CD4-positive, alpha-beta memory T cell (primary cell): ENCODE results near the gene PMEPA1. TPM values are rescaled to one million over a fixed set of nuclear protein-coding genes. Genes with fewer than 3 reads are reported as not detected.

Source experiments
- CTCF ChIA-PET: fragments of 350-600 bp; sonication (Branson Sonifier 250); formaldehyde crosslinking; loops from one replicate; lab custom pipeline; 2021; ENCODE audit warnings: inconsistent platforms; ENCODE audit not compliant: partially characterized antibody; lab: Charles Lee
- POLR2A ChIA-PET: fragments of 350-600 bp; sonication (Branson Sonifier 250); formaldehyde crosslinking; loops from one replicate; lab custom pipeline; 2021; ENCODE audit not compliant: partially characterized antibody; lab: Charles Lee
- DNase-seq, 5 donors: peaks; one replicate each; pipeline versions ENCODE4 v3.0.0 to v3.0.0-alpha.2; 2020 to 2022; ENCODE audit warnings: mixed read lengths in 1 of 5
- H3K27ac ChIP-seq: one replicate; pipeline ENCODE4 v1.7.0; 2013; ENCODE audit warnings: low read depth, low read length
- H3K27me3 ChIP-seq: 2 replicates; pipeline ENCODE4 v1.7.0; 2013; ENCODE audit warnings: mild to moderate bottlenecking, low read length, moderate library complexity; ENCODE audit not compliant: insufficient read depth
- H3K36me3 ChIP-seq: 2 replicates; pipeline ENCODE4 v1.7.0; 2013; ENCODE audit warnings: mild to moderate bottlenecking, low read length, moderate library complexity; ENCODE audit not compliant: insufficient read depth
- H3K4me1 ChIP-seq: 2 replicates; pipeline ENCODE4 v1.7.0; 2013; ENCODE audit warnings: mild to moderate bottlenecking, low read length, moderate library complexity; ENCODE audit not compliant: insufficient read depth
- H3K4me3 ChIP-seq, 2 donors: one replicate each; pipeline ENCODE4 v1.7.0; 2013; ENCODE audit warnings: low read length in 2 of 2, mild to moderate bottlenecking in 1 of 2
- H3K9me3 ChIP-seq, 2 donors: one replicate each; pipeline ENCODE4 v1.7.0; 2013; ENCODE audit warnings: low read length in 2 of 2, control low read depth in 1 of 2; ENCODE audit not compliant: control insufficient read depth in 1 of 2
- H3K27ac Mint-ChIP-seq, 7 donors: one replicate each; pipeline ENCODE4 v1.8.0; 2020 to 2021; ENCODE audit warnings: mixed read lengths in 7 of 7, mild to moderate bottlenecking in 6 of 7, inconsistent platforms in 3 of 7, moderate library complexity in 3 of 7
- H3K27me3 Mint-ChIP-seq, 2 donors: one replicate each; pipeline ENCODE4 v1.8.0; 2020 to 2021; ENCODE audit warnings: mixed read lengths in 2 of 2
- H3K36me3 Mint-ChIP-seq, 2 donors: one replicate each; pipeline ENCODE4 v1.8.0; 2020 to 2021; ENCODE audit warnings: mixed read lengths in 2 of 2, inconsistent platforms in 1 of 2, mild to moderate bottlenecking in 1 of 2
- H3K4me1 Mint-ChIP-seq, 4 donors: one replicate each; pipeline ENCODE4 v1.8.0; 2020 to 2021; ENCODE audit warnings: mixed read lengths in 4 of 4, mild to moderate bottlenecking in 1 of 4
- H3K4me3 Mint-ChIP-seq, 8 donors: one replicate each; pipeline ENCODE4 v1.8.0; 2020 to 2021; ENCODE audit warnings: mixed read lengths in 8 of 8, mild to moderate bottlenecking in 7 of 8, moderate library complexity in 6 of 8, inconsistent platforms in 3 of 8
- H3K9me3 Mint-ChIP-seq, 8 donors: one replicate each; pipeline ENCODE4 v1.8.0; 2020 to 2021; ENCODE audit warnings: mixed read lengths in 8 of 8, mild to moderate bottlenecking in 5 of 8, inconsistent platforms in 3 of 8, moderate library complexity in 1 of 8
- intact Hi-C: fragments of 100-400 bp; cut with micrococcal nuclease; formaldehyde crosslinking; loops from one replicate; pipeline ENCODE4 v1.15.1; 2023
- polyA plus RNA-seq, 2 donors: library from polyadenylated mRNA; unstranded; fragments of 300-500 nt; fragmentation: Illumina TruSeq; gene quantifications; one replicate each; pipeline ENCODE4 v1.2.3, GENCODE V29; 2021
- total RNA-seq, 2 experiments: library from RNA; stranded (reverse); gene quantifications; one replicate each; pipeline ENCODE4 v1.2.3, GENCODE V29; 2021

PMEPA1 gene
- total and polyA plus RNA-seq, 4 experiments from 2014 or later = 1.2 to 8.9 (median 5.5) TPM

DNA sequence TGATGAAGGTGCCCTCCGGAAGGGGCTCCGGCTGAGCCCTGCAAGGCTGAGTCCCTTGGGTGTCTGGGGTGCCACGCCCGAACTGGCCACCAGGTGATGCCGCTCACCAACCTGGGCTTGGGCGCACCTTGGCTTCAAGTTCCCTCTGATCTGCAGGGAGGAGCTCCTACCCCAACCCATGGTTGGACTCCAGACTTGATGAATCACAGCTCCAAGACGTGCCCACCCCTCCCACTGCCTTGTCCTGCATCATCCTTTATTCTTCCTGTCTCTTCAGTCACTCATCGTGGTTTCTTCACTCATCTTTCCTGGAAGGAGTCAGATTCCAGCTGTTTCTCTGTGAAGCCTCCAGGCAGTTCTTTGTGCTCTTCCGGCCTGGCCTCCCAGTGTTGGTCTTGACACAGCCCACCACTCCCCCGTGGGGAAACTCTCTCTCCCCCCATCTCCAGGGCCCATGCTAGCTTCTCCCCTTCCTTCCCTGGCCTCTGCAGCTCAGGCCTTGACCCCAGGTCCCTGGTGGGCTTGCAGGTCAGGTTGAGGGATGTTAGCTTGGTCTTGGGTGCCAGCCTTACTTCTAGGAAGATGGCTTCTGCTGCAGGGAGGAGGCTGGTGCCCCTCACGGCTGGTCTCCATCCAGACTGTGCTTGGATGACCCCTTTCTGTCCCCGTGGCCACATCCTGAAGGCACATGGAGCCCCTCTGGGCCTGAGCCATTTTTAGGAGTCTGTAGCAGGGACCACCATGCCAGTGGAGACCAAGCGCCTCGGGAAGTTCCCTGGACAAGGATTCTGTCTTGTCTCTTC, 87.0 kb downstream of the PMEPA1 start:
- H3K27ac ChIP-seq = no peak overlapping the region
- Mint-ChIP-seq H3K27me3 (no peaks in the 10 kb centered on the region), H3K36me3 (peaks cover 9 to 12% of the 10 kb centered on the region in 2 donors), H3K9me3 (peaks cover 0 to 9% (median 7%) of the 10 kb centered on the region in 8 donors), H3K4me1 (peaks cover 30 to 91% (median 65%) of the 10 kb centered on the region in 4 donors), H3K4me3 (peak overlapping the region in 6 of 8 donors; percentile 66 to 90 (median 74)), H3K27ac (peak overlapping the region; percentile 88 to 96 (median 91))
- no peaks in the 10 kb centered on the region for H3K27me3 ChIP-seq
- no peak overlapping the region for H3K4me3 ChIP-seq
- DNase-seq = peak; percentile 64 to 77 (median 66)
- no peaks in the 10 kb centered on the region for H3K9me3 ChIP-seq
- H3K36me3 ChIP-seq = no peaks in the 10 kb centered on the region
- CTCF ChIA-PET = interaction anchor here (0.6 to 11.5 kb wide), 26 partner anchors 9 to 586 kb away, joined by 3 to 111 read pairs (median 4); partner anchors contain the start of gene PMEPA1
- intact Hi-C loops = loop anchor here (1.0 to 10.0 kb wide), 5 partner anchors 32 to 1228 kb away; partner anchors contain the start of genes AURKA, CSTF1 and RAB22A
- peaks cover 76% of the 10 kb centered on the region for H3K4me1 ChIP-seq
- POLR2A ChIA-PET = interaction anchor here (0.7 to 10.1 kb wide), 6 partner anchors 8 to 557 kb away, joined by 3 to 255 read pairs (median 4); partner anchors contain the start of gene PMEPA1

- H3K36me3 Mint-ChIP-seq = peaks cover 11 to 14% of the 10 kb centered on the region in 2 donors
- Histone ChIP-seq H3K27ac (no peak overlapping the region), H3K9me3 (no peaks in the 10 kb centered on the region), H3K4me1 (peaks cover 76% of the 10 kb centered on the region), H3K27me3 (no peaks in the 10 kb centered on the region), H3K4me3 (no peak overlapping the region), H3K36me3 (no peaks in the 10 kb centered on the region)
- POLR2A ChIA-PET = interaction anchor here (1.0 to 10.1 kb wide), 6 partner anchors 9 to 557 kb away, joined by 3 to 255 read pairs (median 4); partner anchors contain the start of gene PMEPA1
- peak overlapping the region in 6 of 8 donors; percentile 66 to 90 (median 74) for H3K4me3 Mint-ChIP-seq
- peaks cover 33 to 91% (median 65%) of the 10 kb centered on the region in 4 donors for H3K4me1 Mint-ChIP-seq
- H3K27ac Mint-ChIP-seq = peak overlapping the region; percentile 88 to 96 (median 91)
- H3K27me3 Mint-ChIP-seq = no peaks in the 10 kb centered on the region
- no peak for DNase-seq
- CTCF ChIA-PET = interaction anchor here (0.7 to 11.5 kb wide), 20 partner anchors 8 to 586 kb away, joined by 3 to 111 read pairs (median 5); partner anchors contain the start of gene PMEPA1
- H3K9me3 Mint-ChIP-seq = peaks cover 0 to 11% (median 7%) of the 10 kb centered on the region in 8 donors
- intact Hi-C loops = loop anchor here (1.0 to 10.0 kb wide), 5 partner anchors 33 to 1227 kb away; partner anchors contain the start of genes AURKA, CSTF1 and RAB22A
These were observed 87.6 kb downstream of the PMEPA1 start for GRCh38 chr20:57622201-57622570.

DNA sequence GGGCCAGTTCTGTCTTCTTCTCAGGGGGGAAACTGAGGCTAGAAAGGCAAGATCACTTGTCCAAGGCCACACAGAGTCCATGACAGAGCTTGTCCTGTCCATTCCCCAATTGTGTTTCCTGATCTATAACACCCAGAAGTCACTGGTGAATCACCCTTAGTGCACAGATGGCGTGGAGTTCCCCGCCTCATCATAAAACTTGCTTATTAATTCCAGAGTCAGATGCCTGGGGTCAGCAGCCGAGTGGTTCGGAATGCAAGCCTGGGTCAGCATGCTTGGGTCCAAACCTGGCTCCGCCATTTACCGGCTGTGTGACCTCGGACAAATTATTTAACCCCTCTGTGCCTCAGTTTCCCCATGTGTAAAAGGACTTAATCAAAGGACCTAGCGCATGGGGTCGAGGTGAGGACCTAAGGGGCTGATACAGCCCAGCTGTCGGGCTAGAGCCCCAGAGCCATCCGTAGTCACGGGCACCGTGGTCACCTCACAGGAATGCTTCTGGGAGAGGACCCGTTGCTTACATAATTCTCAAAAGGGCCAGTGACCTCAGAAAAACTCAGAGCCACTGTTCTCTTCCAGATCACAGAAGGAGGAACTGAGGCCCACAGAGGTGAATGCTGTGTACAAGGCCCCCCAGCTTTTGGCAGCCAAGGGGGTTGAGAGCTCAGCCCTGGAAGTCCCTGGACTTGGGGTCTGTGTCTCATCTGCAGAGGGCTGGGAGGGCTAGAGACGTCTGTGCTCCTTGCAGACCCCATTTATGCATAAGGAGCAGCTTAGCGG, 88.2 kb downstream of the PMEPA1 start:
- Histone ChIP-seq H3K4me1 (peaks cover 76% of the 10 kb centered on the region), H3K27ac (peak overlapping the region; percentile 83), H3K9me3 (no peaks in the 10 kb centered on the region), H3K27me3 (no peaks in the 10 kb centered on the region), H3K36me3 (no peaks in the 10 kb centered on the region), H3K4me3 (peak overlapping the region; percentile 8 to 82)
- H3K27me3 Mint-ChIP-seq = no peaks in the 10 kb centered on the region
- H3K36me3 Mint-ChIP-seq = peaks cover 15 to 16% of the 10 kb centered on the region in 2 donors
- no peak for DNase-seq
- peak overlapping the region; percentile 93 to 100 (median 98) for H3K27ac Mint-ChIP-seq
- peaks cover 0 to 11% (median 7%) of the 10 kb centered on the region in 8 donors for H3K9me3 Mint-ChIP-seq
- POLR2A ChIA-PET = interaction anchor here (1.5 to 10.1 kb wide), 6 partner anchors 9 to 465 kb away, joined by 3 to 255 read pairs (median 16); partner anchors contain the start of gene PMEPA1
- intact Hi-C loops = loop anchor here (1.0 to 10.0 kb wide), 5 partner anchors 33 to 1227 kb away; partner anchors contain the start of genes AURKA, CSTF1 and RAB22A
- CTCF ChIA-PET = interaction anchor here (0.8 to 11.5 kb wide), 11 partner anchors 8 to 559 kb away, joined by 3 to 111 read pairs (median 8); partner anchors contain the start of gene PMEPA1
- peak overlapping the region; percentile 75 to 97 (median 94) for H3K4me3 Mint-ChIP-seq
- H3K4me1 Mint-ChIP-seq = peaks cover 37 to 94% (median 68%) of the 10 kb centered on the region in 4 donors

GRCh38 chr20:57620999-57621398, 88.8 kb downstream of the PMEPA1 start:
- H3K27ac ChIP-seq = peak overlapping the region; percentile 83
- ChIA-PET CTCF (interaction anchor here (1.4 to 11.5 kb wide), 8 partner anchors 9 to 90 kb away, joined by 5 to 111 read pairs (median 9); partner anchors contain the start of gene PMEPA1), POLR2A (interaction anchor here (0.9 to 10.1 kb wide), 12 partner anchors 10 to 1633 kb away, joined by 3 to 255 read pairs (median 5); partner anchors contain the start of genes ATP5F1E and PMEPA1)
- H3K36me3 ChIP-seq = peaks cover 1% of the 10 kb centered on the region
- H3K27me3 ChIP-seq = no peaks in the 10 kb centered on the region
- H3K4me3 ChIP-seq = peak overlapping the region; percentile 82 to 90
- peak overlapping the region; percentile 93 to 100 (median 98) for H3K27ac Mint-ChIP-seq
- H3K9me3 Mint-ChIP-seq = peaks cover 0 to 11% (median 7%) of the 10 kb centered on the region in 8 donors
- no peak for DNase-seq
- peak overlapping the region; percentile 87 to 97 (median 94) for H3K4me3 Mint-ChIP-seq
- no peaks in the 10 kb centered on the region for H3K9me3 ChIP-seq
- intact Hi-C loops = loop anchor here (1.0 to 10.0 kb wide), 4 partner anchors 7 to 1226 kb away; partner anchors contain the start of genes AURKA, CSTF1 and RAB22A
- no peaks in the 10 kb centered on the region for H3K27me3 Mint-ChIP-seq
- peaks cover 36 to 94% (median 66%) of the 10 kb centered on the region in 4 donors for H3K4me1 Mint-ChIP-seq
- peaks cover 76% of the 10 kb centered on the region for H3K4me1 ChIP-seq
- H3K36me3 Mint-ChIP-seq = peaks cover 15 to 18% of the 10 kb centered on the region in 2 donors

- POLR2A ChIA-PET = interaction anchor here (0.6 to 10.1 kb wide), 20 partner anchors 9 to 1633 kb away, joined by 3 to 255 read pairs (median 4); partner anchors contain the start of genes ATP5F1E and PMEPA1
- Mint-ChIP-seq H3K4me1 (peaks cover 38 to 92% (median 66%) of the 10 kb centered on the region in 4 donors), H3K27me3 (no peaks in the 10 kb centered on the region)
These were observed 89.4 kb downstream of the PMEPA1 start, which contains the start of gene ZBP1 for GRCh38 chr20:57620274-57620990. TSS of gene ZBP1 (minus strand) at chr20:57620426. CDS start at chr20:57620295, 131 bp downstream.

More at GRCh38 chr20:57620274-57620990, 89.4 kb downstream of the PMEPA1 start, which contains the start of gene ZBP1:
- Histone ChIP-seq H3K36me3 (peaks cover 7% of the 10 kb centered on the region), H3K4me1 (peaks cover 76% of the 10 kb centered on the region), H3K27me3 (no peaks in the 10 kb centered on the region), H3K4me3 (peak within 1 kb of the TSS; percentile 82 to 90), H3K9me3 (no peaks in the 10 kb centered on the region), H3K27ac (peak within 1 kb of the TSS; percentile 83)
- H3K36me3 Mint-ChIP-seq = peaks cover 15 to 23% of the 10 kb centered on the region in 2 donors
- intact Hi-C loops = loop anchor here (1.0 to 10.0 kb wide), 4 partner anchors 8 to 1226 kb away; partner anchors contain the start of genes AURKA, CSTF1 and RAB22A
- peak within 1 kb of the TSS; percentile 87 to 97 (median 94) for H3K4me3 Mint-ChIP-seq
- CTCF ChIA-PET = interaction anchor here (1.0 to 11.5 kb wide), 12 partner anchors 7 to 591 kb away, joined by 3 to 111 read pairs (median 10); partner anchors contain the start of gene PMEPA1
- peak; percentile 67 to 81 (median 69) for DNase-seq
- H3K9me3 Mint-ChIP-seq = peaks cover 0 to 10% (median 5%) of the 10 kb centered on the region in 8 donors
- peak within 1 kb of the TSS; percentile 93 to 100 (median 98) for H3K27ac Mint-ChIP-seq
